Fibroblast of villous mesenchyme (primary cell): Measurements from ENCODE around the gene EDC3. TPM values are rescaled to one million over a fixed set of nuclear protein-coding genes. Genes with fewer than 3 reads are reported as not detected.

Experiments
- DNase-seq: peaks from one replicate; pipeline ENCODE4 v3.0.0-alpha.2; 2010; ENCODE audit warnings: low read depth
- H3K4me3 ChIP-seq: 2 replicates; pipeline ENCODE4 v1.5.1; 2011; ENCODE audit warnings: low read depth, mild to moderate bottlenecking, low read length
- CTCF ChIP-seq: IDR thresholded peaks from 2 replicates; pipeline ENCODE4 v1.5.1; 2012; ENCODE audit warnings: low read depth, mild to moderate bottlenecking, low read length; ENCODE audit not compliant: insufficient read depth
- total RNA-seq: library from RNA; depleted of rRNA; stranded (reverse); fragments of >200 nt; gene quantifications from 2 replicates; pipeline ENCODE4 v1.2.3, GENCODE V29; 2012

Gene EDC3
- total RNA-seq, 1 donor: 11.7 TPM

GRCh38 chr15:74682954-74683353, 12.9 kb downstream of the EDC3 start:
- no peak for TF ChIP-seq CTCF
- H3K4me3 ChIP-seq: no peak overlapping the region
- DNase-seq: no peak

- no peak for TF ChIP-seq CTCF
- no peak overlapping the region for H3K4me3 ChIP-seq
- peak; percentile 65 for DNase-seq
Observed at GRCh38 chr15:74680456-74680855, 15.4 kb downstream of the EDC3 start.

GRCh38 chr15:74676801-74677200, 19.0 kb downstream of the EDC3 start:
- no peak for DNase-seq
- TF ChIP-seq CTCF: no peak
- no peak overlapping the region for H3K4me3 ChIP-seq

- H3K4me3 ChIP-seq: no peak overlapping the region
- no peak for DNase-seq
- TF ChIP-seq CTCF: no peak
Observed at GRCh38 chr15:74674161-74674560, 21.7 kb downstream of the EDC3 start.

GRCh38 chr15:74669627-74670026, 26.2 kb downstream of the EDC3 start:
- no peak overlapping the region for H3K4me3 ChIP-seq
- DNase-seq: no peak
- no peak for TF ChIP-seq CTCF

GRCh38 chr15:74667975-74668374, 27.8 kb downstream of the EDC3 start:
- H3K4me3 ChIP-seq: no peak overlapping the region
- DNase-seq: no peak
- TF ChIP-seq CTCF: no peak

GRCh38 chr15:74664670-74665069, 31.2 kb downstream of the EDC3 start:
- no peak for DNase-seq
- H3K4me3 ChIP-seq: no peak overlapping the region
- TF ChIP-seq CTCF: no peak
